ENCODE results near the gene GPC6.

GRCh38 chr13:93298713-93299112, 72.1 kb downstream of the GPC6 start:
- TF ChIP-seq CTCF (IDR thresholded peaks at IDR 0.05 in 8 of 11, conservative IDR thresholded peaks at IDR 0.05 in 3 of 11) (no peak), POLR2A (IDR thresholded peaks at IDR 0.05) (no peak)
